ENCODE data around the gene NELFE. TPM values are rescaled to one million over a fixed set of nuclear protein-coding genes. Genes with fewer than 3 reads are reported as not detected.
"Not testable (repeated sequence)": the region's sequence is repeated elsewhere in the genome, so short reads cannot be mapped to it uniquely, and the experiment has no call there.

NELFE gene
- total RNA-seq, 1 experiment from 2014 or later: 91.4 TPM

DNA sequence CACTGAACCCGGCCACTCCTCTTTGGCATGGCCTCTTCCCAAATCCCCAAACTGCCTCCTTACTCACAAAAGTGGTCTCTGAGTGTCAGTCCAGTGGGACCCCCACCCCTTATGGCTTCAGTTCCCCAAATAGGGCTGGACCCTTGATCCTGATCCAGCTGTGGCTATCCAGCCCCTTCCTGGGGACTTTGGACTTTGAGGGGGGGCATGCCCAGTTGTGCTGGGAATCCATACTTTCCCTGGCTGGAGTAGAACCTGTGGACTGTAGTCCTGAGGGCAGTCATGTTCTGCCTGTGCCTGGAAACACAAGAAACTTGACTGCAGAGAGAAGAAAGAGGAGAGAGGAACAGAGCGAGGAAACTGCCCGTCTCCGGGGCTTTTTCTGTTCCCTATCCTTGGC lies 45.6 kb upstream of the NELFE start:
- H2BK15ac ChIP-seq (ENCODE audit: low read depth, low read length); H4K20me1 ChIP-seq (ENCODE audit: control insufficient read depth, insufficient read depth, insufficient read length); H3K79me1 ChIP-seq (ENCODE audit: insufficient read depth, low read depth, low read length, poor library complexity, severe bottlenecking); H3K4me2 ChIP-seq (ENCODE audit: insufficient read depth, insufficient read length, low read length); H3K27ac Mint-ChIP-seq; H4K91ac ChIP-seq (ENCODE audit: insufficient read length, low read depth, low read length); H3K4ac ChIP-seq (ENCODE audit: low read depth, low read length); H3K27me3 ChIP-seq (ENCODE audit: insufficient read depth, low read length); DNase-seq; H3K9ac ChIP-seq (ENCODE audit: extremely low read depth, insufficient read length, low read length); H2BK120ac ChIP-seq (ENCODE audit: low read depth, low read length, poor library complexity, severe bottlenecking); H3K4me3 Mint-ChIP-seq; H3K36me3 Mint-ChIP-seq (ENCODE audit: insufficient read depth in 1 of 3, low read depth in 3 of 3); H3K27me3 Mint-ChIP-seq (ENCODE audit: low read depth); H3K14ac ChIP-seq (ENCODE audit: insufficient read depth, low read length); H3T11ph ChIP-seq (ENCODE audit: low read length); H3K9me3 ChIP-seq (ENCODE audit: control insufficient read depth, low read depth, low read length); H3K79me2 ChIP-seq (ENCODE audit: insufficient read depth, low read length); H3K9me3 Mint-ChIP-seq; H3K27ac ChIP-seq (ENCODE audit: insufficient read length, low read depth, low read length); H3K56ac ChIP-seq (ENCODE audit: insufficient read length, low read depth, low read length); H2BK5ac ChIP-seq (ENCODE audit: insufficient read length, low read length); H4K5ac ChIP-seq (ENCODE audit: insufficient read length, low read depth, low read length); H2AK5ac ChIP-seq (ENCODE audit: insufficient read length, low read length); H3K4me1 ChIP-seq (ENCODE audit: insufficient read depth, low read length); H3K23me2 ChIP-seq (ENCODE audit: insufficient read length, low read depth, low read length, poor library complexity, severe bottlenecking); H3K18ac ChIP-seq (ENCODE audit: insufficient read length, low read depth, low read length); H2BK20ac ChIP-seq (ENCODE audit: low read depth, low read length, poor library complexity, severe bottlenecking); H4K8ac ChIP-seq (replicated peaks; ENCODE audit: insufficient read length, low read depth, low read length); H2AFZ ChIP-seq (ENCODE audit: low read length); H3K4me1 Mint-ChIP-seq; H2BK12ac ChIP-seq (ENCODE audit: insufficient read length, low read depth, low read length); H3K23ac ChIP-seq (ENCODE audit: insufficient read length, low read depth, low read length): not testable (repeated sequence)
- no CpG with 5 or more reads among the region's 4 CpGs for WGBS (ENCODE audit: extremely low coverage, insufficient read length, low lambda C conversion rate)

DNA sequence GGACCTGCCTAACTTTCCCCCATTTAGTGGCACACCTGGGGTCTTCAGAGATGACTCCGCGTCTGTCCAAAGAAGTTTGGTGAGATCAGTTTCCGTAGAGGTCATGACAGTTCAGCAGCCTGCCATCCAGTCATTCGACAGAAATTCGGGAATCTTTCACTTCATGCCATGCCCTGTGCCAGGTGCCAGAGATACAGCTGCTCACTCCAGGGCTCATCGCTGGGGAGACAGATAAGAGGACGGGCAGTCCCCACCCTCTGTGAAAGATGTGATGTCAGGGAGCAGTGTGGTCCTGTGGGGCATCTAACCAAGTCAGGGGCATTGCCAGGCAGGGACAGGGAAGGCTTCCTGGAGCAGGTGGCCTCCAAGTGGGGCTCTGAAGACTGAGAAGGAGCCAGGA lies 44.5 kb upstream of the NELFE start:
- not testable (repeated sequence) for H3K36me3 Mint-ChIP-seq (ENCODE audit: insufficient read depth in 1 of 3, low read depth in 3 of 3); H3K79me1 ChIP-seq (ENCODE audit: insufficient read depth, low read depth, low read length, poor library complexity, severe bottlenecking); H3K27me3 Mint-ChIP-seq (ENCODE audit: low read depth); H3K23ac ChIP-seq (ENCODE audit: insufficient read length, low read depth, low read length); H3K9me3 ChIP-seq (ENCODE audit: control insufficient read depth, low read depth, low read length); DNase-seq; H2BK12ac ChIP-seq (ENCODE audit: insufficient read length, low read depth, low read length); H2BK5ac ChIP-seq (ENCODE audit: insufficient read length, low read length); H3K14ac ChIP-seq (ENCODE audit: insufficient read depth, low read length); H3K9me3 Mint-ChIP-seq; H3K23me2 ChIP-seq (ENCODE audit: insufficient read length, low read depth, low read length, poor library complexity, severe bottlenecking); H3K27ac ChIP-seq (ENCODE audit: insufficient read length, low read depth, low read length); H4K20me1 ChIP-seq (ENCODE audit: control insufficient read depth, insufficient read depth, insufficient read length); H2AK5ac ChIP-seq (ENCODE audit: insufficient read length, low read length); H4K5ac ChIP-seq (ENCODE audit: insufficient read length, low read depth, low read length); H4K91ac ChIP-seq (ENCODE audit: insufficient read length, low read depth, low read length); H3K9ac ChIP-seq (ENCODE audit: extremely low read depth, insufficient read length, low read length); H3K4me1 Mint-ChIP-seq; H4K8ac ChIP-seq (replicated peaks; ENCODE audit: insufficient read length, low read depth, low read length); H3K4ac ChIP-seq (ENCODE audit: low read depth, low read length); H3K79me2 ChIP-seq (ENCODE audit: insufficient read depth, low read length); H3K4me1 ChIP-seq (ENCODE audit: insufficient read depth, low read length); H3K27me3 ChIP-seq (ENCODE audit: insufficient read depth, low read length); H3K4me3 Mint-ChIP-seq; H2BK15ac ChIP-seq (ENCODE audit: low read depth, low read length); H2BK20ac ChIP-seq (ENCODE audit: low read depth, low read length, poor library complexity, severe bottlenecking); H2AFZ ChIP-seq (ENCODE audit: low read length); H3K18ac ChIP-seq (ENCODE audit: insufficient read length, low read depth, low read length); H2BK120ac ChIP-seq (ENCODE audit: low read depth, low read length, poor library complexity, severe bottlenecking); H3K4me2 ChIP-seq (ENCODE audit: insufficient read depth, insufficient read length, low read length); H3K27ac Mint-ChIP-seq; H3T11ph ChIP-seq (ENCODE audit: low read length); H3K56ac ChIP-seq (ENCODE audit: insufficient read length, low read depth, low read length)
- no CpG with 5 or more reads among the region's 7 CpGs for WGBS (ENCODE audit: extremely low coverage, insufficient read length, low lambda C conversion rate)

Measured in H9 (cell line).